ENCODE results near the gene COPB1. TPM values are rescaled to one million over a fixed set of nuclear protein-coding genes. Genes with fewer than 3 reads are reported as not detected.

The COPB1 gene
- polyA plus RNA-seq, 1 of the 3 experiments (the other 2 are of a cell fraction) = 81.0 TPM

- TF ChIP-seq FOSL2 (IDR thresholded peaks at IDR 0.05; ENCODE audit: borderline replicate concordance, low read depth) (peak; percentile 5; the same call in 1 of the 2 replicates), TAF1 (IDR thresholded peaks at IDR 0.05; ENCODE audit: borderline replicate concordance, low read depth, low read length) (no peak), TCF12 (IDR thresholded peaks at IDR 0.05) (peak; percentile 56), USF2 (IDR thresholded peaks at IDR 0.05; ENCODE audit: borderline replicate concordance, low read depth, low read length) (no peak), PBX3 (IDR thresholded peaks at IDR 0.05) (peak; percentile 46), GABPA (IDR thresholded peaks at IDR 0.05; ENCODE audit: low read depth) (no peak), CTCF (IDR thresholded peaks at IDR 0.05) (peak; percentile 11; the same call in 1 of the 2 replicates), MXI1 (IDR thresholded peaks at IDR 0.05; ENCODE audit: low read depth, low read length) (no peak), RXRA (IDR thresholded peaks at IDR 0.05; ENCODE audit: borderline replicate concordance, low read depth) (peak; percentile 46; the same call in 1 of the 2 replicates), NFIC (IDR thresholded peaks at IDR 0.05; ENCODE audit: borderline replicate concordance) (0 out of 2 replicates have a peak, but pooled peaks have one; percentile 7), JUND (IDR thresholded peaks at IDR 0.05) (0 out of 2 replicates have a peak, but pooled peaks have one; percentile 34)
- Histone ChIP-seq H3K9me2 (no peaks in the 10 kb centered on the region), H3K9ac (no peak overlapping the region), H3K79me2 (ENCODE audit: insufficient read depth) (no peaks in the 10 kb centered on the region), H3K9me3 (no peaks in the 10 kb centered on the region), H3K4me2 (peak overlapping the region; percentile 12; the same call in 1 of the 2 replicates), H3K27ac (ENCODE audit: low read depth in 2 of 2, low read length in 1 of 2) (no peak overlapping the region), H3K27me3 (ENCODE audit: insufficient read depth) (no peaks in the 10 kb centered on the region), H3K4me3 (ENCODE audit: low read depth in 2 of 2, low read length in 1 of 2) (no peak overlapping the region), H4K20me1 (ENCODE audit: insufficient read depth) (no peaks in the 10 kb centered on the region), H3K4me1 (ENCODE audit: control insufficient read depth in 1 of 2, insufficient read depth in 2 of 2, low read depth in 1 of 2, low read length in 1 of 2) (peaks cover 8 to 12% of the 10 kb centered on the region in 2 experiments; a peak in 3 of 4 replicates), H3K36me3 (replicated peaks in 1 of 2; ENCODE audit: control insufficient read depth in 1 of 2, insufficient read depth in 2 of 2, low read length in 1 of 2) (no peaks in the 10 kb centered on the region), H3F3A (replicated peaks; ENCODE audit: insufficient read depth) (no peaks in the 10 kb centered on the region), H2AFZ (ENCODE audit: low read depth) (peak overlapping the region; percentile 25; the same call in 1 of the 2 replicates)
- WGBS (ENCODE audit: low lambda C conversion rate) = 64% methylated on average over 7 of the region's 7 CpGs
- ChIA-PET POLR2A (no interaction called here), CTCF (interaction anchor here (1.6 kb wide), 1 partner anchor 16 kb away, joined by 5 read pairs; no protein-coding TSS in a partner anchor)
- no peak for DNase-seq
Observed at GRCh38 chr11:14414470-14415461, 84.8 kb downstream of the COPB1 start.
